ENCODE results near the gene SCMH1. TPM values are rescaled to one million over a fixed set of nuclear protein-coding genes. Genes with fewer than 3 reads are reported as not detected.
A peak's percentile ranks its signal among the peaks of the same experiment; 100 is the strongest.

Gene SCMH1
- total RNA-seq, 1 experiment from 2014 or later: 18.0 TPM

DNA sequence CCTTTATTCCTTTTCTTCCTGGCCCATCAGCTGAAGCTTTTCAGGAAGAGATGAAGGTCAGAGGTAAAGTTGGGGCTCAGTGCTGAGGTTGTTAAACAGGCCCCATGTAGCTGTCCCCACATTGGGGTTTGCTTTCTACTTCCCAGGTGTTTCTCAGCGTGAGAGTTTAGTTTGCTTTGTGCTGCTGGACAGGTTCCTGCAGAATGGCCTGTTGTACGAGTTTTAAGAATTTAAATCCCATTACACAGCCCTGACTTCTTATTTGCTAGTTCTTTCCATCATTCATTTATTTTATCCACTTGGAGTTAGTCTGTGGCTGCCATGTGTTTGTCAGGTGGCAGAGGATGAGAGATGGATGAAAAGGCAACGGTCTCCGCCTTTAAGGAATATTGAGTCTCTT is 243.4 kb downstream of the SCMH1 start:
- DNase-seq (ENCODE audit: low spot score): no peak

DNA sequence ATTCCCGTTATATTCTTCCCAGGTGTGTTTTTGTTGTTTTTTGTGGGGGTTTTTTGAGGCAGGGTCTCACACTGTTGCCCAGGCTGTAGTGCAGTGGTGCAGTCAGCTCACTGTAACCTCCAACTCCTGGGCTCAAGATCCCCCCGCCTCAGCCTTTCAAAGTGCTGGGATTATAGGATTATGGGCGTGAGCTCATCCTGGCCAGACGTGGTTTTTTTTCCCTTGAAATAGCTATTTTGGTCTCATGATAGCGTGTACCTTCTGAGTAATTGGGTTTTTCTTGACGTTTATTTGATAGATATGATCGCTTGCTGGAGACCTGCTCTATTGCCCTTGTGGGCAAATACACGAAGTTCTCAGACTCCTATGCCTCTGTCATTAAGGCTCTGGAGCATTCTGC is 245.0 kb downstream of the SCMH1 start:
- no peak for DNase-seq (ENCODE audit: low spot score)

DNA sequence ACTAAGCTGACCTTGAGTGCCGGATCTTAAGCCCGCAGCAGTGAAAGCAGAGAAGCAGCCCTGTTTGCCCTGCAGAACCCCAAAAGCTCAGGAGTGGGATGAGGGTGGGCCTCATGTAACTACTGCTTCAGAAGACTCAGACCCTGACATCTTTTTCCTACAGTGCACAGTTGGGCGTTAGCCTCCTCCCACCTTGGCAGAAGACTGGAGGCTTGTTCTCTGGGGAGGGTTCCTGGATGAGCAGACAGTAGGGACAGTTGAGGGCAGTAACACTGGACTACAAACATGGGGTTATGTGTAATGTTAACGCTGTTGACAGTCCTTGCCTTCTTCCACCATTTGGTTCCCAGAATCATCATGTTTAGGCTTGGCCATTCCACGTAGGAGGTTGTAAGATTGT is 253.0 kb downstream of the SCMH1 start:
- no peak for DNase-seq (ENCODE audit: low spot score)

DNA sequence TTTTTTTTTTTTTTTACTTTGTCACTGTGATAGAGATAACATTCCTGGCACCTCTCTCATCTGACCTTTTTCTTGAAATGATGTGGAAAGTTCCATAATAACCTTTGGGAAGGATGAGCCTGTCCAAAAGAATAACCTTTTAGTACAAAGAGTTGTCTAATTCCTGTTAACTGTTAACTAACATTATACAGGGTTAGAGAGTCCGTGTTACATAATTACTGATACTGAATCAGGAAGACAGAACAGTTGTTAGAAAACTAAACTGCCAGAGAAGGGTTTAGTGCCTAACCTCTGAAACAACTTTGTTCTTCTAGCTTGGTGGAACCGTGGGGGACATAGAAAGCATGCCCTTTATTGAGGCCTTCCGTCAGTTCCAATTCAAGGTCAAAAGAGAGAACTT is 253.8 kb downstream of the SCMH1 start:
- DNase-seq (ENCODE audit: low spot score): no peak

DNA sequence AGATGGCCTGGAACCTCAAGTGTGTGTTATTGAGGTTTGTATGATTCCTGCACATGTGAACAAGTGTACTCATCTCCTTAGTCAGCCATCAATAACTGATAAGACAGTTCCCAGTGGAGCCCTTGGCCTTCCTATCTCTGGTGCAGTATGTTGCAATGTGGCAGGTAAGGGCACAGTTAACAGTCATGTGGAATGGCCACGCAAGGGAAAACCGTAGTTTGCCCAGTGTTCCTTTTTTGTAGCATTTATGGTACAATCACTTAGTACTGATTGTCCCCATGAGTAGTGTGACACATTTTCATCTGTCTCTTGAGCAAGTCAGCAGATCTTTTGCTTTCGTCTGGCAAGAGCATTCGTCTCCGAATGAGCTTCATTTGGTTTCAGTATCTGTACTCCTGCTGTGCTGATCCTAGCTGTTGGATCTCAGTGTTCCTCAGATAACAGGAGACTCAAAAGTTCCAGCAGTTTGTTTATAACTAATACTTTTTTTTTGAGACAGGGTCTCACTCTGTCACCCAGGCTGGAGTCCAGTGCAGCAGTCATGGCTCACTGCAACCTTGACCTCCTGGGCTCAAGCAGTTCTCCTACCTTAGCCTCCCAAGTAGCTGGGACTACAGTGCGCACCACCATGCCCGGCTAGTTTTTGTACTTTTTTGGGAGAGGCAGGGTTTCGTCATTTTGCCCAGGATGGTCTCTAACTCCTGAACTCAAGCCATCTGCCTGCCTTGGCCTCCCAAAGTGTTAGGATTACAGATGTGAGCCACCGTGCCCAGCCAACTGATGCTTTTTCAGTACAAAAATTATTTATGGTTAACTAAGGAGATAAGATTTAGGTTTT is 254.4 kb downstream of the SCMH1 start:
- DNase-seq (ENCODE audit: low spot score): no peak

DNA sequence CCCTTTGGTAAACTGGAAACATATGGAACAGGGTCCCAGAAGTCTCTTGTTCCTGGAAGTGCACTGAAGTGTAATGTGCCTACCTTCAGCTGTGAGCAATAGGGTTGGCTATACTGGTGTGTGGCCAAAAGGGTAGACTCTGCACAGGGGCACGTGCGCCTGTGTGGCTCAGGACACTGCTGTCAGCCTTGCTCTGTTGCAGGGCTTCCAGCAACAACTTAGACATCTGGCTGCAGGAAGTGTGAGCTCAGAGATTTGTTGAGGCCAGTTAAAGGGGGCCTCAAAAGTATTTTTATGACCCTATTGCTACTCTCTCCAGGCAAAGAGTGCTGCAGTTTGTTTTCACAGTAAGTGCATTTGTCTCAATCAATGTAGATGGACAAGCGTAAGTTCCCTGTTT is 255.2 kb downstream of the SCMH1 start:
- no peak for DNase-seq (ENCODE audit: low spot score)

DNA sequence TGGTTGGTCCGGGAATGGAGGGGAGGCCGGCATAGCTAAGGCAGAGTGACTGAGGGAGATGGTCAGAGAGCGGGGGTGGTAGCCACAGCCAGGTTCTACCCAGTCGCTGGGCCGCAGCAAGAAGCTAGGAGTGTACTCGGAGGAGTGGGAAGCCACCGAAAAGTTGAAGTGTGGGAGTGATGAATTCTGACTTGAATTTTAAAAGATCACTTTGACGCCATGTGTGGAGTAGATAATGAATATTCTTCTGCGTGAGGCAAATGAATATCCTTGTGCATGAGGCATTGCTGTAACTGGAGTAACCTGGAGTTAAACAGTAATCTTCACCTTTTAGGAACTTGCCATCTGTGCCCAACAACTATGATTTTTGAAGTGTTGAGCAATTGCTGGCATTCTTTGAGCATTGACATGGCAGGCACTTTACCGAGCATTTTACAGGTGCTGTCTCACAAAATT is 255.8 kb downstream of the SCMH1 start:
- no peak for DNase-seq (ENCODE audit: low spot score)

DNA sequence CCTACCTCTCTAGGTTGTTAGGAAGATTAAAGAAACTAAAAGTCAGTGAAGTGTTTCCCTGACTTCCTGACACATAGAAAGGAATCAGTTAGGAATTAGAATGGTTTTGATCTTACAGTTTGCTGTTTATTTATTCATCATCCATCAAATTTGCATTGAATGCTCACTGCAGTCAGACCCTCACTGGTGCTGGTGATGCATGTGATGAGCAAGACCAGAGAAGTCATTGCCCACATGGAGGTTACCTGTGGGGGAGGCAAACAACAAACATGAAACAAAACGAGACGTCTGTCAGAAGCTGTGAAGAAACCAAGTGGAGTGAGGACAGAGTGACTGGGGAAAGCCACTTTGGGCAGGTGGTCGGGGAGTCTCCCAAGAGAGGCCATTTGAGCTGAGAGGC is 256.2 kb downstream of the SCMH1 start:
- DNase-seq (ENCODE audit: low spot score): no peak

DNA sequence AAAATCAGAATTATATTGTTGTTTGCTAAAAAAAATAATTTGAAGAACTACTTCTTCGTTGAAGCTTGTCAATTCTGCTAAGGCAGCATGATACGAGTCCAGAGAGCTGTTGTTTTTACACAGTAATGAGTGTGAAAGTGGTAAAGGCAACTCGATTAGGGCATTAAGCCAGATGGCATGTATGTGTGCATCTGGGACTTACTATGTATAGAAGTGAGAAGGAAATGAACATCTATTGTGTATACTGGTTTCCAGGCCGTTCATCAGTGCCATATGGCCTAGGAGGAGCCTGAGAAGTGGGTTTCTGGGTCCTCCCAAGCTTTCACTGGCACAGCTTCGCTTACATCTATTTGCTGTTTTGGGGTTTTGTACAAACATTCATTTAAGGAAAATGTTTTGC is 256.9 kb downstream of the SCMH1 start:
- no peak for DNase-seq (ENCODE audit: low spot score)

DNA sequence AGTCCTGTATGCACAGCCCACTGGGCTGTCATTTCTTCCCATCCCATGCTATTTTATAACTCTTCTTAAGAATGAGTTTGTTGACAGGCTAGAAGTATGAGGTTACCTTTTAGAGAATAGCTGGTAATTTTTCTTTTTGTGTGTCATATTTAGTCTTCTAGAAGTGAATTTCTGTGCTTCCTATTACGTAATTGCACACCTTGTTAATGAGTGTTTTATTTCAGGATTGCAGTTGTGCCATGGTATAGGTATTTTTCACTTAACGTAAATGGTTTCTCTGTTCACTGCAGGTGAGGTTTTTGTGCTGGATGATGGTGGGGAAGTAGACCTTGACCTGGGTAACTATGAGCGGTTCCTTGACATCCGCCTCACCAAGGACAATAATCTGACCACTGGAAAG is 257.6 kb downstream of the SCMH1 start:
- DNase-seq (ENCODE audit: low spot score): no peak

DNA sequence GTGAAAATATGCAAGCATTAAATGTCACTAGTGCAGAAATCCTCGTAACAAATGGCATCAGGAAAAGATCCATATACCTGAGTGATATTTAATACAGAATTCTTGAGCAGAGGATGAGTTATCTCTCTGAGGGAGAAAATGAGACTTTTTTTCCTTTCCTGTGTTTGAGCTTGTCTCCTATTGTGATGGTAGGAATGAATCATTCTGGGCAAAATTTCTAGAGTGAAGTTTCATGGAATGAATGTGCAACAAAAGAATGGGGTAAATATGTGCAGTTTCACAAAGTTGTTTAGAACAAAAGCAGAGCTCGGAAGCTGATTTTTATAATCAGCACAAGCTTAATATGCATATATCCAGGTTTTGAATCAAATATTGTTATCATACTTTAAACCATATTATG is 258.0 kb downstream of the SCMH1 start:
- no peak for DNase-seq (ENCODE audit: low spot score)

DNA sequence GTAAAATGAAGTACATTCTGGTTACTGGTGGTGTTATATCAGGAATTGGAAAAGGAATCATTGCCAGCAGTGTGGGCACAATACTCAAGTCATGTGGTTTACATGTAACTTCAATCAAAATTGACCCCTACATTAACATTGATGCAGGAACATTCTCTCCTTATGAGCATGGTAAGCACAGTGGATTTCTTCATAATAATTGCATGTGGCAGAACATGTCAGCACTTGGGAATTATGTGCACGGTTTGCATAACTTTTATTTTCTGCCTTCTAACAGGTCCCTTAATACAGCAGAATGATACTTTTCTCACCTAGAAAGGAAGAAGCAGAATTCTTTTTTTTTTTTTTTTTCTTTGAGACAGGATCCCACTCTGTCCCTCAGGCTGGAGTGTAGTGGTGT is 258.8 kb downstream of the SCMH1 start:
- no peak for DNase-seq (ENCODE audit: low spot score)

DNA sequence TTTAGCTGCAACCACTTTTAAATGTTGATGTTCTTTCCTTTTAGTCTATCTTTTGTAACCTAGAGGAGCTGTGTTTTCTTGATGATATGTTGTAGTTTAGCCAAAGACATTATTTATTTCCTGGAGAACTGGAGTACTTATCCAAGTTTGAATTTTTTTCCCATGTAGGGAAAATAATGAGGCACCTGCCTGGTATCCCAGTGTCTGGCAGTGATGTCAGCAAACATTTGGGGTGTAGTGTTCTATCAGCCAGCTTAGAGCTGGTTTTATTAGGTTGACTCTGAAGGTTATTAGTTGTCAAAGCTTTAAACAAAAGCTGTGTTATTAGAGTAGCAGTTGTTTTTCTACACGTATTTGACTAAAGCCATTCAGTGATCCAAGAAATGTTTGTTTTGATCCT is 259.4 kb downstream of the SCMH1 start:
- no peak for DNase-seq (ENCODE audit: low spot score)

DNA sequence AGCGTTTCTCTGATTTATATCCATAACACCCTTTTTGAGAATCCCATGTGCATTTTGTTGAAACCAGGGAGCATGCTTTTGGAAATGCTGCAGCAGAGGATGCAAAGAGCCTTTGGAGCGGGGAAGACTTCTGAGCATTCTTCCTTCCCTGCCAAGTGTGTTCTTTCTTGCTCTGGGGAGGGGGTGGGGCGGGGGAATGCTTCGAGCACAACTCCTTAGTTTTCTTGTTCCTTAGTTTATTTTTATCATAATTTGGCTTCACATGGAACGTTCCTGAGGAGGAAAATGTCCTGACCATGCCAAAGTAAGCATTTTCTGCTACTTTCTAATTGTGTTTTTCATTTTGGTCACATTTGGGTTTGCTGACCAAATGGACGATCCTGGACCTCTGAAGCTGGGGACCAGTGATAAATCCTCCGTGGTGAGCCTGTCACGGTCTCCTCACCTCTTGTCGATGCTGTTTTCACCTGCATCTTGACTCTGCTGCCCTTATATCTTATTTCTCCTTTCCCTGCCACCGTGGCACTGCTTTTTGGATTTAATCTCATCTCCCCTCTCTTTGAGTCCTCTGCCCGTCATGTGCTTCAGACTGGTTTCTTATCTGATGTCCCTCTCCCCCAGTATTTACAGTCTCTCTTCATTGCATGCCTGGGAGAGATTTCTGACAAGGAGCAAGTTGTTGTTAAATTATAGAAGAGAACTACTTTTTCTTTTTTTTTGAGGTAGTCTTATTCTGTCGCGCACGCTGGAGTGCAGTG is 260.2 kb downstream of the SCMH1 start:
- DNase-seq (ENCODE audit: low spot score): no peak

DNA sequence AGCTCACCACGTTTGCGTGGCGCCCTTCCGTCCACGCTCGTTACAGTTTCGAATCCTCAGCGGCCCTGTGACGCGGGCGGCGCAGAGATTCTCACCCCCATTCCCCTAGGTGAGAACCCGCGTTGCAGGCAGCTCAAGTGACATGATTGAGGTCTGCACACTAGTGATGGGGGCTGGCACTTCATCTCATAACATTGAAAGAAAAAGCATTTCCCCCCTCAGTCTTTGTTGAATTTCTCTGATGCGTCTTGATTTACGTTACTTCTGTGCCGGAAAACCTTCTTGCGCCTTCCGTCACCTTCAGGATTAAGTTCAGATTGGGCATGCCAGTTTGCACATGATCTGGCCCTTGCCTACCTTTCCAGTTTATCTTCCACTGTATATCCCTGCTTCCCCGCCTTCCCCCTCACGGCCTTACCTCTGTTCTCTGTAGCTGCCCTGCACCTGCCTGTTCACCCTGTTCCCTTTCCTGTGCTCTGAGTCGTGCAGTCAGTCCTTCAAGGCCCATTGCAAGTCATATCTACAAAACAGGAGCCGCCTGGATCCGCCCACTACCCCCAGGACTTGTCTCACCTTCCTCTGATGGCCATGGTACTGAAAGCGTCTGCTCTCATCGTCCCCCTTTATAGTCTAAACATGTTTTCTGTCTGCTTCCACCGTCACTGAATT is 261.5 kb downstream of the SCMH1 start:
- peak; percentile 31 for DNase-seq (ENCODE audit: low spot score)

DNA sequence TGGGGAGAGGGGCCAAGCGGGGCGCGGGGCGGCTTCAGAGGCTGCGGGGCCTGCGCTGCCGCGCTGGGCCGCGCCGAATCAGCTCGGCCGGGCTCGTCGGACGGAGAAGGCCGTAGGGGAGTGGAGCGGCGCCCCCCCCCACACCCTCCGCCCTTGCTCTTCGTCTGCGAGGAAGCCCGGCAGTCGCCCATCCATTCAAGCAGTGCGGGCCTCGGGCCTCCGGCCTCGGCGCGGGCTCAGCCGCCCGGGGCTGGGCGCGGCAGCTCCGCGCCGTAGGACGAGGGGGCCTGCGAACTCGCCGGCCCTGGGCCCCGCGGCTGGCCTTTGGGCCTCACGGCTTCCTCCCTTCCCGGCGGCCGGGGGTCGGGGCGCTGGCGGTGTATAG is 262.0 kb downstream of the SCMH1 start:
- DNase-seq (ENCODE audit: low spot score): no peak

DNA sequence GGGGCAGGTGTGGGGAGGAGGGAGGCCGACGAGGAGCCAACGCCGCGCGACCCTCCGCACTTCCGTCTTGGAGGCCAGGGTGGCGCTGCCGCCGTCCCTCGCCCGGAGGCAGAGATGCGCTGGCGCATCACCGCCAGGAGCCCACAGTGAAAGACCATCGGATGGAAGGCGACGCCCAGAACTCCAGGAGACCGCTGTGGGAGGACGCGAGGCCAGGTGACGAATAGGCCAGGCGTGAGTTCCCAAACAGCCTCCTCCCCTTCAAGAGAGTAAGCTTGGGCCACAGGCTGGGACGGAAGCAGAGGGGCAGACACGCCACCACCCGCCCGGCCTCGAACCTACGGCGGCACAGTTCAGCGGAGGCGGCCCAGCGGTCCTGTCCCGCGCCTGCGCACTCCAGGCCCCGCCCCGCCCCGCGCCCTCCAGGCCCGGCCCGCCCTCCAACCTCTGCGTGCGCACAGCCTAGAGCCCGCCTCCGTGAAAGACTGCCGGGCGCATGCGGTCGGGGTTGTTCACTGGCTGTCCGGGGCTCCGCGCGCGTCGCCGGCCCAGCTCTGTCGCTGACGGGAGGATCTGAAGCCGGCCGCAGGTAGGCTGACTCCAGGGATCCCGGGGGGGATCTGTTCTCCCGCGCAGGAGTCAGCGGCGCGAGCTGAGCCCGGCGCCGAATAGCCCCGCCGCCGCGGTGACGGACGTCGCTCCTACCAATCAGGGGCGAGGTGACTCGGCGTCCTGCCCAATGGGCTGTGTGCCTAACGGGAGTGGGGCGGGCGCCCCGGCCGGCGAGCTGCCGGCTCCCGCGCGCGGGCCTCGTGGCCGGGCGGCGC is 262.7 kb downstream of the SCMH1 start, which contains the start of gene CTPS1:
CTPS1 (plus strand) TSS at position 456 of the 827 bp plus-strand sequence. CDS start 3,595 bp downstream, outside the sequence.
- DNase-seq (ENCODE audit: low spot score): peak; percentile 80

DNA sequence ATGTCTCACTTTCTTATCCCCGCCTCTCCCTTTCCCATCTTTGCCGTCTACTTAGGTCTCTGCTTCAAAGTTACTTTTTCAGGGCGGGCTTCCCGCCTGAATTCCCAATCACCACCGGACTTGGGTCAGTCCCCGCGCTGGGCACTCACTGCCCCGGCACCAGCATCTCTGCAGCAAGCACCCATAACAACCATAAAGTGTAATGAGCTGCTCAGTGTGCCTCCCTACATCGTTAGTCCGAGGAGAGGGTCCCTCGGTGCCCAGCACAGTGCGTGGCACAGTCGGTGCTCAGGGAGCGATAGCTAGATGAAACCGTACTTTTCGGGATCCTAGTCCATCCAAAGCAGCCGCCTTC is 263.2 kb downstream of the SCMH1 start:
- no peak for DNase-seq (ENCODE audit: low spot score)

DNA sequence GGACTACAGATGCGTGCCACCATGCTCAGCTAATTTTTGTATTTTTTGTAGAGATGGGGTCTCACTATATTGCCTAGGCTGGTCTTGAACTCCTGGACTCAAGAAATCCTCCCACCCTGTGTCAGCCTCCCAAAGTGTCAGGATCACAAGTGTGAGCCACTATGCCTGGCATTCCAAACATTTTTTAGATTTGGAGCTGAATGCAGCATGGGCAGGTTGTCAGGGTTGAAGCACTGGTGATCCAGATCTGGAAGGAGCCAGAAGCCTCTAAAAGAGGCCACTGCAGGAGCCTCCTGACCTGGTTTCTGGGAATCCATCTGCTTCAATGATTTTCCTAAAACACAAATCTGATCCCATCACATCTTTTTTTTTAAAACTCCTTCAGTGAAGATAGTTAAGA is 264.4 kb downstream of the SCMH1 start:
- DNase-seq (ENCODE audit: low spot score): peak; percentile 25
